ENCODE data around the gene NIT2.

NIT2 gene

DNA sequence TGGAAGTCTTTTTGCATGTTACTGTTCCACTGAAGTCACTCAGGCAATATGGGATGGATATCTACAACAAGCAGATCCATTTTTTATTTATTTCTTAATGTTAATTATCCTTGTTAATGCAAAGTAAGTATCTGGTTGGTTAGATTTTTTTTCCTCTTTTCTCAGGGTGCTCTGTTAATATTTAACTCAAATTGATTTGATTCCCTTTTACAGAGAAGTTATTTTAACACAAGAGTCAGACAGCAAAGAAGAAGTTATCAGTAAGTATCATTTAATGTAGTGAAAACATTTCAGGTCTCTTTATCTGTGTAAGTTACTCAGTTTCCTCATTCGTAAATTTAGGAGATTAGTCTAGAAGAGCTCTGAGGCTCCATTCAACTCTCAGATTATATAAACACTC is 39.5 kb upstream of the NIT2 start:
- Histone ChIP-seq H3K4me1 (ENCODE audit: insufficient read depth, low read length, severe bottlenecking) (no peaks in the 10 kb centered on the region), H3K27ac (ENCODE audit: low read depth, low read length, poor library complexity, severe bottlenecking) (no peak overlapping the region), H3K4me3 (ENCODE audit: low read depth, low read length, poor library complexity, severe bottlenecking) (no peak overlapping the region), H3K9ac (ENCODE audit: low read length) (no peak overlapping the region), H3K27me3 (ENCODE audit: insufficient read depth, low read length) (no peaks in the 10 kb centered on the region), H4K20me1 (ENCODE audit: insufficient read depth, low read length) (no peaks in the 10 kb centered on the region), H3K9me2 (ENCODE audit: low read depth, low read length) (no peaks in the 10 kb centered on the region), H3K79me2 (ENCODE audit: insufficient read depth, low read length) (no peaks in the 10 kb centered on the region), H3K9me3 (ENCODE audit: low read length) (no peaks in the 10 kb centered on the region), H3K4me2 (ENCODE audit: low read length) (no peak overlapping the region), H3K36me3 (ENCODE audit: insufficient read depth, low read length) (peaks cover 22% of the 10 kb centered on the region), H2AFZ (ENCODE audit: low read length) (no peak overlapping the region), H3F3A (ENCODE audit: insufficient read depth, low read length) (no peaks in the 10 kb centered on the region)
- TF ChIP-seq, protein P1, sequence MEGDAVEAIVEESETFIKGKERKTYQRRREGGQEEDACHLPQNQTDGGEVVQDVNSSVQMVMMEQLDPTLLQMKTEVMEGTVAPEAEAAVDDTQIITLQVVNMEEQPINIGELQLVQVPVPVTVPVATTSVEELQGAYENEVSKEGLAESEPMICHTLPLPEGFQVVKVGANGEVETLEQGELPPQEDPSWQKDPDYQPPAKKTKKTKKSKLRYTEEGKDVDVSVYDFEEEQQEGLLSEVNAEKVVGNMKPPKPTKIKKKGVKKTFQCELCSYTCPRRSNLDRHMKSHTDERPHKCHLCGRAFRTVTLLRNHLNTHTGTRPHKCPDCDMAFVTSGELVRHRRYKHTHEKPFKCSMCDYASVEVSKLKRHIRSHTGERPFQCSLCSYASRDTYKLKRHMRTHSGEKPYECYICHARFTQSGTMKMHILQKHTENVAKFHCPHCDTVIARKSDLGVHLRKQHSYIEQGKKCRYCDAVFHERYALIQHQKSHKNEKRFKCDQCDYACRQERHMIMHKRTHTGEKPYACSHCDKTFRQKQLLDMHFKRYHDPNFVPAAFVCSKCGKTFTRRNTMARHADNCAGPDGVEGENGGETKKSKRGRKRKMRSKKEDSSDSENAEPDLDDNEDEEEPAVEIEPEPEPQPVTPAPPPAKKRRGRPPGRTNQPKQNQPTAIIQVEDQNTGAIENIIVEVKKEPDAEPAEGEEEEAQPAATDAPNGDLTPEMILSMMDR (IDR thresholded peaks at IDR 0.05; ENCODE audit: low read length): no peak
- no peak for TF ChIP-seq EZH2 (IDR thresholded peaks at IDR 0.05; ENCODE audit: borderline replicate concordance, low read length)

DNA sequence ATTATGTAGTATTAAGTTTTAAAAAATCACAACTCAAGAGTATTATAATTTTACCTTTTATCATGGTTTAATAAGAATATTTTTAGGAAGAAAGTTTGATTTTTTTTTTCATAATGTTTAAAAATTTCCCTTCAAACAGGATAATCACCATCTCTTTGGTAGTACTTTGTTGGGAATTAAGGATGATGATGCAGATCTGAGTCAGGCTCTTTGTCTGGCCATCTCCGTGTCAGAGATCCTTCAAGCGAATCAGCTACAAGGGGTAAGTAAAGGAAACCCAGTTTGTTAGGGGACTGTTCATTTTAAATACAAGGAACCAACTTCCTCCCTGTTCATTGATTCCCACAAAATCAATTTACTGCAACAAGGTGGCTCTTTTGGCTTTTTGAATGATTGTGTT is 36.8 kb upstream of the NIT2 start:
- H3K4me3 ChIP-seq (ENCODE audit: low read depth, low read length, poor library complexity, severe bottlenecking): no peak overlapping the region
- H3F3A ChIP-seq (ENCODE audit: insufficient read depth, low read length): no peaks in the 10 kb centered on the region
- no peak overlapping the region for H3K4me2 ChIP-seq (ENCODE audit: low read length)
- no peak overlapping the region for H3K27ac ChIP-seq (ENCODE audit: low read depth, low read length, poor library complexity, severe bottlenecking)
- peaks cover 28% of the 10 kb centered on the region for H3K36me3 ChIP-seq (ENCODE audit: insufficient read depth, low read length)
- no peak for TF ChIP-seq EZH2 (IDR thresholded peaks at IDR 0.05; ENCODE audit: borderline replicate concordance, low read length)
- TF ChIP-seq, protein P1 (IDR thresholded peaks at IDR 0.05; ENCODE audit: low read length): no peak
- no peaks in the 10 kb centered on the region for H4K20me1 ChIP-seq (ENCODE audit: insufficient read depth, low read length)
- H3K9me3 ChIP-seq (ENCODE audit: low read length): no peaks in the 10 kb centered on the region
- no peaks in the 10 kb centered on the region for H3K79me2 ChIP-seq (ENCODE audit: insufficient read depth, low read length)
- no peaks in the 10 kb centered on the region for H3K27me3 ChIP-seq (ENCODE audit: insufficient read depth, low read length)
- no peaks in the 10 kb centered on the region for H3K9me2 ChIP-seq (ENCODE audit: low read depth, low read length)
- H3K4me1 ChIP-seq (ENCODE audit: insufficient read depth, low read length, severe bottlenecking): no peaks in the 10 kb centered on the region
- H2AFZ ChIP-seq (ENCODE audit: low read length): no peak overlapping the region
- no peak overlapping the region for H3K9ac ChIP-seq (ENCODE audit: low read length)

DNA sequence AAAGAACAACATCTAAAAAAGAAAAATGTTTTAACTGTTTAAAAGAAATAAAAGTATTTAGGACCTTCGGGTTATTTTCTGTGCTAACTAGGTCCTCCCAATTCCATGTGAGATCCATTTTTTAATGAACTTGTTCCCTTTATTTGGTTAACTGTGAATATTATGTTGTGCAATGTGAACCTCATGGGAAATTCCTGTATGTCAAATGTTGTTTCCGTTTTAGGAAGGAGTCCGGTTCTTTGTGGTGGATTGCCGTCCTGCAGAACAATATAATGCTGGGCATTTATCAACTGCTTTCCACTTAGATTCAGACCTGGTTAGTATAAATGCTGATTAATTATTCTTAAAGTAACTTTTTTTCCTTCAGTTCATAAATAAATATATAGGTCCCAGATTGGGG is 35.5 kb upstream of the NIT2 start:
- peaks cover 30% of the 10 kb centered on the region for H3K36me3 ChIP-seq (ENCODE audit: insufficient read depth, low read length)
- H3K4me1 ChIP-seq (ENCODE audit: insufficient read depth, low read length, severe bottlenecking): no peaks in the 10 kb centered on the region
- no peaks in the 10 kb centered on the region for H4K20me1 ChIP-seq (ENCODE audit: insufficient read depth, low read length)
- no peak overlapping the region for H3K4me2 ChIP-seq (ENCODE audit: low read length)
- H3K9me3 ChIP-seq (ENCODE audit: low read length): no peaks in the 10 kb centered on the region
- H3K27me3 ChIP-seq (ENCODE audit: insufficient read depth, low read length): no peaks in the 10 kb centered on the region
- TF ChIP-seq, protein P1 (IDR thresholded peaks at IDR 0.05; ENCODE audit: low read length): no peak
- H2AFZ ChIP-seq (ENCODE audit: low read length): no peak overlapping the region
- no peak overlapping the region for H3K27ac ChIP-seq (ENCODE audit: low read depth, low read length, poor library complexity, severe bottlenecking)
- H3K9me2 ChIP-seq (ENCODE audit: low read depth, low read length): no peaks in the 10 kb centered on the region
- H3F3A ChIP-seq (ENCODE audit: insufficient read depth, low read length): no peaks in the 10 kb centered on the region
- H3K4me3 ChIP-seq (ENCODE audit: low read depth, low read length, poor library complexity, severe bottlenecking): no peak overlapping the region
- H3K9ac ChIP-seq (ENCODE audit: low read length): no peak overlapping the region
- no peaks in the 10 kb centered on the region for H3K79me2 ChIP-seq (ENCODE audit: insufficient read depth, low read length)

Data from OCI-LY1 (cell line).